Measurements from ENCODE around the gene SERPIND1. TPM values are rescaled to one million over a fixed set of nuclear protein-coding genes. Genes with fewer than 3 reads are reported as not detected.

Gene SERPIND1
- total and polyA plus RNA-seq, 2 of the 8 experiments (the other 6 are each of a cell fraction or from before 2014, with no cell fraction given) = not detected

DNA sequence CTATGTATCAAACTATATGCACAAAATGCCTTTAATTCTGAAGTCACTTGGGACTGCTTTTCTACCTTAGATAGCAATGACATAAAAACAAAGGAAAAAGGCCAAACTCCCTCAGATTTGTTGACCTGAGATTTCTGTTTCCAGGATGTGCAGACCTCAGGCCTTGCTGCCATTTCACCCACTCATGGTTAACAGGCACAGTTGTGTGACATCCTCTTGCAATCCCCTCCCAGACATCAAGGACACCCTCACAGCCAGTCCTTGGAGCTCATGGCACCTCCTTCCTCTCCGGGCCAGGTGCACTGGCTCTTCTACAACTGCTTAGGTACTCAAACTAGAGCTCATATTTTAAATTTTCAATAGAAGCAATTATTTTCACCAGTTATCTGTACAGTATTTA lies 37.3 kb downstream of the SERPIND1 start:
- H3K9me3 ChIP-seq (ENCODE audit: insufficient read depth in 2 of 2, low read depth in 1 of 2, low read length in 1 of 2) = no peaks in the 10 kb centered on the region
- H3K4me3 ChIP-seq (ENCODE audit: extremely low read depth in 1 of 4, insufficient read depth in 2 of 4, low read depth in 3 of 4, low read length in 4 of 4) = no peak overlapping the region
- ChIA-PET POLR2A (ENCODE audit: partially characterized antibody) (no interaction called here), CTCF (ENCODE audit: partially characterized antibody) (no interaction called here)
- 89% methylated on average over 1 of the region's 1 CpG; no CpG with 5 or more reads in 1 of the 2 experiments for WGBS, 2 experiments (ENCODE audit: extremely low coverage in 1 of 2, insufficient coverage in 1 of 2, insufficient read length in 1 of 2, insufficient replicate concordance in 2 of 2, low coverage in 1 of 2, low lambda C conversion rate in 2 of 2, missing lambda C conversion rate in 1 of 2)
- no peak overlapping the region for H3K9ac ChIP-seq (replicated peaks in 1 of 4; ENCODE audit: extremely low read depth in 1 of 4, low read depth in 3 of 4, low read length in 3 of 4)
- no peak overlapping the region for H3K4ac ChIP-seq (replicated peaks; ENCODE audit: insufficient read length, low read depth, low read length)
- no peak overlapping the region for H3K14ac ChIP-seq (ENCODE audit: insufficient read length)
- H3K23ac ChIP-seq (ENCODE audit: insufficient read length) = no peak overlapping the region
- no peak overlapping the region for H4K8ac ChIP-seq (ENCODE audit: extremely low read depth, insufficient read depth, low read length)
- H2BK12ac ChIP-seq (ENCODE audit: low read depth, low read length) = no peak overlapping the region
- peaks cover 0 to 9% (median 4%) of the 10 kb centered on the region in 4 experiments; a peak in 1 of 8 replicates for H3K36me3 ChIP-seq (ENCODE audit: control insufficient read depth in 2 of 4, insufficient read depth in 4 of 4, low read length in 3 of 4)
- H4K91ac ChIP-seq (replicated peaks; ENCODE audit: insufficient read length, low read length) = no peak overlapping the region
- no peak overlapping the region for H2AK5ac ChIP-seq (ENCODE audit: low read depth, low read length)
- H2BK15ac ChIP-seq (ENCODE audit: low read length) = no peak overlapping the region
- H3K27ac ChIP-seq (ENCODE audit: low read depth, low read length) = no peak overlapping the region
- no peaks in the 10 kb centered on the region for H3K4me1 ChIP-seq (replicated peaks in 1 of 4; ENCODE audit: control insufficient read depth in 3 of 4, insufficient read depth in 4 of 4, low read length in 3 of 4)
- no peak overlapping the region for H3K56ac ChIP-seq (replicated peaks; ENCODE audit: insufficient read length, low read depth, low read length)
- no peak overlapping the region for H4K5ac ChIP-seq (ENCODE audit: insufficient read length, low read depth, low read length)
- no peaks in the 10 kb centered on the region for H4K20me1 ChIP-seq (replicated peaks in 1 of 2; ENCODE audit: control insufficient read depth in 1 of 2, insufficient read depth in 2 of 2, low read length in 2 of 2)
- H3K79me1 ChIP-seq (ENCODE audit: low read depth, low read length) = no peaks in the 10 kb centered on the region
- no peak overlapping the region for H2BK120ac ChIP-seq (replicated peaks; ENCODE audit: low read depth, low read length)
- H3K79me2 ChIP-seq (ENCODE audit: control insufficient read depth in 1 of 2, insufficient read depth in 2 of 2, low read length in 2 of 2) = no peaks in the 10 kb centered on the region
- H3K18ac ChIP-seq (ENCODE audit: extremely low read depth, low read length) = no peak overlapping the region
- H2BK20ac ChIP-seq (ENCODE audit: low read length) = no peak overlapping the region
- no peak overlapping the region for H2AFZ ChIP-seq (ENCODE audit: low read length)
- H2BK5ac ChIP-seq (ENCODE audit: low read depth, low read length) = no peak overlapping the region
- FAIRE-seq (no peak), DNase-seq (ENCODE audit: low read depth in 1 of 2, low spot score in 2 of 2) (no peak)
- TF ChIP-seq TAF7 (optimal IDR thresholded peaks at IDR 0.05; ENCODE audit: borderline replicate concordance, low read depth, low read length) = no peak
- TF ChIP-seq SIN3A (conservative IDR thresholded peaks at IDR 0.05 in 1 of 2, IDR thresholded peaks at IDR 0.05 in 1 of 2; ENCODE audit: low read depth in 1 of 2, low read length in 2 of 2) = no peak
- TF ChIP-seq CBX5 (IDR thresholded peaks at IDR 0.05; ENCODE audit: low read depth, low read length) = no peak
- TF ChIP-seq CBX8 (IDR thresholded peaks at IDR 0.05; ENCODE audit: borderline replicate concordance, low read depth, low read length) = no peak
- TF ChIP-seq, protein P1, sequence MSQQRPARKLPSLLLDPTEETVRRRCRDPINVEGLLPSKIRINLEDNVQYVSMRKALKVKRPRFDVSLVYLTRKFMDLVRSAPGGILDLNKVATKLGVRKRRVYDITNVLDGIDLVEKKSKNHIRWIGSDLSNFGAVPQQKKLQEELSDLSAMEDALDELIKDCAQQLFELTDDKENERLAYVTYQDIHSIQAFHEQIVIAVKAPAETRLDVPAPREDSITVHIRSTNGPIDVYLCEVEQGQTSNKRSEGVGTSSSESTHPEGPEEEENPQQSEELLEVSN (IDR thresholded peaks at IDR 0.05) = no peak
- TF ChIP-seq CHD1 (IDR thresholded peaks at IDR 0.05; ENCODE audit: low read depth, low read length) = no peak
- no peak for TF ChIP-seq CREB1 (IDR thresholded peaks at IDR 0.05)
- no peak for TF ChIP-seq CHD2 (IDR thresholded peaks at IDR 0.05; ENCODE audit: low read length)
- no peaks in the 10 kb centered on the region for H3K23me2 ChIP-seq (ENCODE audit: low read depth, low read length)
- no peaks in the 10 kb centered on the region for H3K27me3 ChIP-seq (replicated peaks in 1 of 4; ENCODE audit: control insufficient read depth in 3 of 4, extremely low read depth in 1 of 4, insufficient read depth in 3 of 4, low read length in 3 of 4)
- no peak overlapping the region for H3K4me2 ChIP-seq (ENCODE audit: insufficient read depth in 1 of 2, low read depth in 2 of 2, low read length in 2 of 2)

All from H1 (cell line).